ENCODE results near the gene RALGPS1. TPM values are rescaled to one million over a fixed set of nuclear protein-coding genes. Genes with fewer than 3 reads are reported as not detected.
"Not testable (repeated sequence)": the region's sequence is repeated elsewhere in the genome, so short reads cannot be mapped to it uniquely, and the experiment has no call there.

The RALGPS1 gene
- total and polyA plus RNA-seq, 2 donors (not counting 1 experiment from before 2014, with no cell fraction given): 19.7 to 39.9 TPM

GRCh38 chr9:127143920-127144465 is 229.4 kb downstream of the RALGPS1 start:
- Mint-ChIP-seq H3K27me3 (no peaks in the 10 kb centered on the region), H3K27ac (no peak overlapping the region), H3K4me1 (no peaks in the 10 kb centered on the region), H3K4me3 (no peak overlapping the region), H3K9me3 (ENCODE audit: insufficient read depth) (no peaks in the 10 kb centered on the region)
- no peaks in the 10 kb centered on the region for H3K4me1 ChIP-seq (ENCODE audit: control insufficient read depth in 2 of 2, insufficient read depth in 2 of 2, low read length in 2 of 2)
- H3K9me3 ChIP-seq (ENCODE audit: control extremely low read depth in 1 of 3, control insufficient read depth in 2 of 3, insufficient read depth in 1 of 3, low read length in 2 of 3): peaks cover 0 to 8% (median 2%) of the 10 kb centered on the region in 3 donors
- no peaks in the 10 kb centered on the region for H3K79me2 ChIP-seq (ENCODE audit: control insufficient read depth, insufficient read depth, low read length)
- H3K4me3 ChIP-seq (ENCODE audit: control extremely low read depth in 1 of 5, extremely low read depth in 1 of 5, insufficient read depth in 1 of 5, low read depth in 2 of 5, low read length in 4 of 5): no peak overlapping the region
- TF ChIP-seq CTCF (IDR thresholded peaks at IDR 0.05) (no peak), EZH2 (IDR thresholded peaks at IDR 0.05; ENCODE audit: borderline replicate concordance, insufficient read depth, low read depth, low read length, poor library complexity, severe bottlenecking) (no peak)
- no peaks in the 10 kb centered on the region for H4K20me1 ChIP-seq (ENCODE audit: control insufficient read depth, insufficient read depth, low read length, poor library complexity, severe bottlenecking)
- no peak overlapping the region for H3K27ac ChIP-seq (ENCODE audit: low read length in 2 of 2)
- no peaks in the 10 kb centered on the region for H3K36me3 ChIP-seq (replicated peaks in 1 of 2; ENCODE audit: control extremely low read depth in 1 of 2, control insufficient read depth in 1 of 2, extremely low read depth in 1 of 2, insufficient read depth in 2 of 2, low read length in 1 of 2)
- DNase-seq: no peak
- ATAC-seq (ENCODE audit: low read depth): no peak
- no peak overlapping the region for H3K9ac ChIP-seq (ENCODE audit: low read length)
- intact Hi-C loops (cut with micrococcal nuclease): no loop called here
- 95% methylated on average over 2 of the region's 8 CpGs for WGBS (ENCODE audit: insufficient coverage)
- H3K27me3 ChIP-seq (replicated peaks in 1 of 4; ENCODE audit: control extremely low read depth in 1 of 4, control insufficient read depth in 3 of 4, insufficient read depth in 4 of 4, low read length in 3 of 4): no peaks in the 10 kb centered on the region
- CTCF ChIA-PET: interaction anchor here (1.0 kb wide), 1 partner anchor 55 kb away, joined by 3 read pairs; no protein-coding TSS in a partner anchor
- no peak overlapping the region for H2AFZ ChIP-seq (ENCODE audit: insufficient read depth, low read depth, low read length, poor library complexity, severe bottlenecking)
- H3K4me2 ChIP-seq (replicated peaks; ENCODE audit: low read depth, low read length, poor library complexity, severe bottlenecking): no peak overlapping the region
- POLR2A ChIA-PET: no interaction called here

GRCh38 chr9:127144670-127145445 is 230.3 kb downstream of the RALGPS1 start:
- Histone ChIP-seq H3K4me2 (replicated peaks; ENCODE audit: low read depth, low read length, poor library complexity, severe bottlenecking) (no peak overlapping the region), H3K27me3 (replicated peaks in 1 of 4; ENCODE audit: control extremely low read depth in 1 of 4, control insufficient read depth in 3 of 4, insufficient read depth in 4 of 4, low read length in 3 of 4) (no peaks in the 10 kb centered on the region), H3K9me3 (ENCODE audit: control extremely low read depth in 1 of 3, control insufficient read depth in 2 of 3, insufficient read depth in 1 of 3, low read length in 2 of 3) (peaks cover 0 to 8% (median 2%) of the 10 kb centered on the region in 3 donors), H2AFZ (ENCODE audit: insufficient read depth, low read depth, low read length, poor library complexity, severe bottlenecking) (no peak overlapping the region), H3K4me1 (ENCODE audit: control insufficient read depth in 2 of 2, insufficient read depth in 2 of 2, low read length in 2 of 2) (no peaks in the 10 kb centered on the region), H3K9ac (ENCODE audit: low read length) (no peak overlapping the region), H3K27ac (ENCODE audit: low read length in 2 of 2) (no peak overlapping the region), H3K36me3 (replicated peaks in 1 of 2; ENCODE audit: control extremely low read depth in 1 of 2, control insufficient read depth in 1 of 2, extremely low read depth in 1 of 2, insufficient read depth in 2 of 2, low read length in 1 of 2) (no peaks in the 10 kb centered on the region), H3K79me2 (ENCODE audit: control insufficient read depth, insufficient read depth, low read length) (no peaks in the 10 kb centered on the region), H4K20me1 (ENCODE audit: control insufficient read depth, insufficient read depth, low read length, poor library complexity, severe bottlenecking) (no peaks in the 10 kb centered on the region), H3K4me3 (ENCODE audit: control extremely low read depth in 1 of 5, extremely low read depth in 1 of 5, insufficient read depth in 1 of 5, low read depth in 2 of 5, low read length in 4 of 5) (no peak overlapping the region)
- no peaks in the 10 kb centered on the region for H3K9me3 Mint-ChIP-seq (ENCODE audit: insufficient read depth)
- H3K27me3 Mint-ChIP-seq: no peaks in the 10 kb centered on the region
- ATAC-seq (ENCODE audit: low read depth): no peak
- CTCF ChIA-PET: no interaction called here
- no peak overlapping the region for H3K4me3 Mint-ChIP-seq
- 94% methylated on average over 5 of the region's 8 CpGs for WGBS (ENCODE audit: insufficient coverage)
- intact Hi-C loops (cut with micrococcal nuclease): no loop called here
- TF ChIP-seq CTCF (IDR thresholded peaks at IDR 0.05): no peak
- no peak for TF ChIP-seq EZH2 (IDR thresholded peaks at IDR 0.05; ENCODE audit: borderline replicate concordance, insufficient read depth, low read depth, low read length, poor library complexity, severe bottlenecking)
- H3K4me1 Mint-ChIP-seq: no peaks in the 10 kb centered on the region
- H3K27ac Mint-ChIP-seq: no peak overlapping the region
- DNase-seq: no peak
- POLR2A ChIA-PET: no interaction called here

- H3K27ac Mint-ChIP-seq; H3K27me3 ChIP-seq (replicated peaks in 1 of 4; ENCODE audit: control extremely low read depth in 1 of 4, control insufficient read depth in 3 of 4, insufficient read depth in 4 of 4, low read length in 3 of 4); H3K9ac ChIP-seq (ENCODE audit: low read length); H3K36me3 ChIP-seq (replicated peaks in 1 of 2; ENCODE audit: control extremely low read depth in 1 of 2, control insufficient read depth in 1 of 2, extremely low read depth in 1 of 2, insufficient read depth in 2 of 2, low read length in 1 of 2); H3K9me3 Mint-ChIP-seq (ENCODE audit: insufficient read depth); POLR2A ChIA-PET; H3K4me1 Mint-ChIP-seq; H3K9me3 ChIP-seq (ENCODE audit: control extremely low read depth in 1 of 3, control insufficient read depth in 2 of 3, insufficient read depth in 1 of 3, low read length in 2 of 3); H3K27me3 Mint-ChIP-seq; H3K4me1 ChIP-seq (ENCODE audit: control insufficient read depth in 2 of 2, insufficient read depth in 2 of 2, low read length in 2 of 2); H4K20me1 ChIP-seq (ENCODE audit: control insufficient read depth, insufficient read depth, low read length, poor library complexity, severe bottlenecking); H3K4me3 ChIP-seq (ENCODE audit: control extremely low read depth in 1 of 5, extremely low read depth in 1 of 5, insufficient read depth in 1 of 5, low read depth in 2 of 5, low read length in 4 of 5); H3K4me3 Mint-ChIP-seq; intact Hi-C loops (cut with micrococcal nuclease); H3K4me2 ChIP-seq (replicated peaks; ENCODE audit: low read depth, low read length, poor library complexity, severe bottlenecking); H2AFZ ChIP-seq (ENCODE audit: insufficient read depth, low read depth, low read length, poor library complexity, severe bottlenecking); DNase-seq; H3K79me2 ChIP-seq (ENCODE audit: control insufficient read depth, insufficient read depth, low read length); H3K27ac ChIP-seq (ENCODE audit: low read length in 2 of 2); ATAC-seq (ENCODE audit: low read depth): not testable (repeated sequence)
- CTCF ChIA-PET: interaction anchor here (1.3 kb wide), 1 partner anchor 13 kb away, joined by 3 read pairs; no protein-coding TSS in a partner anchor
Measured at GRCh38 chr9:127146841-127147240, 232.3 kb downstream of the RALGPS1 start.

Measured in B cell (primary cell).